Measurements from ENCODE around the gene TMPO. TPM values are rescaled to one million over a fixed set of nuclear protein-coding genes. Genes with fewer than 3 reads are reported as not detected.
"Not testable (repeated sequence)": the region's sequence is repeated elsewhere in the genome, so short reads cannot be mapped to it uniquely, and the experiment has no call there.

Gene TMPO, protein sequence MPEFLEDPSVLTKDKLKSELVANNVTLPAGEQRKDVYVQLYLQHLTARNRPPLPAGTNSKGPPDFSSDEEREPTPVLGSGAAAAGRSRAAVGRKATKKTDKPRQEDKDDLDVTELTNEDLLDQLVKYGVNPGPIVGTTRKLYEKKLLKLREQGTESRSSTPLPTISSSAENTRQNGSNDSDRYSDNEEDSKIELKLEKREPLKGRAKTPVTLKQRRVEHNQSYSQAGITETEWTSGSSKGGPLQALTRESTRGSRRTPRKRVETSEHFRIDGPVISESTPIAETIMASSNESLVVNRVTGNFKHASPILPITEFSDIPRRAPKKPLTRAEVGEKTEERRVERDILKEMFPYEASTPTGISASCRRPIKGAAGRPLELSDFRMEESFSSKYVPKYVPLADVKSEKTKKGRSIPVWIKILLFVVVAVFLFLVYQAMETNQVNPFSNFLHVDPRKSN
- 11.8 TPM for total RNA-seq
- long read RNA-seq, full-length matches to known transcripts = 14 of 19 reads
- long read RNA-seq, partial matches to known transcripts = 3 of 19 reads
- long read RNA-seq, other reads (novel, unspliced or antisense) = 2 of 19 reads

- intact Hi-C loops (cut with DNase I) = loop anchor here (2.0 to 10.0 kb wide), 3 partner anchors 25 to 129 kb away; partner anchors contain the start of genes APAF1 and IKBIP
- peak; percentile 96 for DNase-seq (ENCODE audit: low spot score)
Measured at GRCh38 chr12:98515287-98516110, at the start of gene TMPO. Gene TMPO, plus strand, starts transcription at chr12:98515590. Its CDS starts 278 bp downstream, at chr12:98515868.

GRCh38 chr12:98465950-98466602, 49.3 kb upstream of the TMPO start:
- intact Hi-C loops (cut with DNase I) = no loop called here
- DNase-seq (ENCODE audit: low spot score) = no peak

- intact Hi-C loops (cut with DNase I) = no loop called here
- DNase-seq (ENCODE audit: low spot score) = no peak
Measured at GRCh38 chr12:98466640-98467400, 48.6 kb upstream of the TMPO start.

DNA sequence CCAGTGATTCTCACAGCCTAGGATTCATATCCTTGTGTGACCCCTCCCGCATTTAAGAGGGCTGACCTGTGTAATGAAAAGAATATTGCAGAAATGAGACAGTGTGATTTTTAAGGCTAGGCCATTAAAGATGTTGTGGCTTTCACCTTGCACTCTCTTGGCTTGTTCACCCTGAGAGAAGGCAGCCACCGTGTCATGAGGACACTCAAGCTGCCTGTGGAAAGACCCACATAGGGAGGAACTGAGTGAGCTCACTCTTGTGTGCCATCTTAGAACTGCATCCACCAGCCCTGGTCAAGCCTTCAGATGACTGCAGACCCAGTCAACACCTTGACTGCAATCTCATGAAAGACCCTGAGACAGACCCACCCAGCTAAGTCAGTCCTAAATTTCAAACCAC, 46.3 kb upstream of the TMPO start:
- DNase-seq (ENCODE audit: low spot score) = no peak
- intact Hi-C loops (cut with DNase I) = no loop called here

- DNase-seq (ENCODE audit: low spot score) = no peak
- intact Hi-C loops (cut with DNase I) = no loop called here
Measured at GRCh38 chr12:98470469-98471082, 44.8 kb upstream of the TMPO start.

- DNase-seq (ENCODE audit: low spot score) = no peak
- intact Hi-C loops (cut with DNase I) = no loop called here
Measured at GRCh38 chr12:98471085-98471484, 44.3 kb upstream of the TMPO start.

- intact Hi-C loops (cut with DNase I) = no loop called here
Measured at GRCh38 chr12:98475565-98475908, 39.9 kb upstream of the TMPO start.

GRCh38 chr12:98478606-98479005, 36.8 kb upstream of the TMPO start:
- intact Hi-C loops (cut with DNase I) = no loop called here

More at GRCh38 chr12:98475565-98475908, 39.9 kb upstream of the TMPO start:
- DNase-seq (ENCODE audit: low spot score) = no peak

GRCh38 chr12:98483621-98484503, 31.5 kb upstream of the TMPO start:
- DNase-seq (ENCODE audit: low spot score) = no peak
- intact Hi-C loops (cut with DNase I) = no loop called here

More at GRCh38 chr12:98478606-98479005, 36.8 kb upstream of the TMPO start:
- DNase-seq (ENCODE audit: low spot score) = no peak

DNA sequence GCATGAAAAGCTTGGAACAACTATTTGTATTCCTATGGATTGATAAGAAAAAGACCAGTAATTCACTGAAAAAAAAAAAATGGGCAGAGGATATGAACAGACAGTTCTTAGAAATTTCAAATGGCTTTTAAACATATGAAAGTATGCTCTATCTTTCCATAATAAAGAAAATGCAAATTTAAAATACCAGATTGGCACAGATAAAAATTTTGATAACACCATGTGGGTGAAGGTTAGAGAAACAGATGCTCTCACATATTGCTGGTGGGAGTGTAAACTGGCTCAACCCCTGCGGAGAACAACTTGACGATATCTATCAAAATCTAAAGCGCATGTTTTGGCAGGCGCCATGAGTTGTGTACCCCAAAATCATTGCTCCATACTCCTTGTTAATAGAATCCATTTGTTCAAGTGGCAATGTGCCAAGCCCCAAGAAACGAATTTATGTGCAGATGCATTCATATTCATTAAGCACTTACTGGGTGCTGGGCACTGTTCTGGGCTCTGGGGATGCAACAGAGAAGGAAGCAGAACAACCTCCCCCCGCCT, 29.5 kb upstream of the TMPO start:
- intact Hi-C loops (cut with DNase I) = loop anchor here (5.0 kb wide), 1 partner anchor 64 kb away; no protein-coding TSS in a partner anchor

DNA sequence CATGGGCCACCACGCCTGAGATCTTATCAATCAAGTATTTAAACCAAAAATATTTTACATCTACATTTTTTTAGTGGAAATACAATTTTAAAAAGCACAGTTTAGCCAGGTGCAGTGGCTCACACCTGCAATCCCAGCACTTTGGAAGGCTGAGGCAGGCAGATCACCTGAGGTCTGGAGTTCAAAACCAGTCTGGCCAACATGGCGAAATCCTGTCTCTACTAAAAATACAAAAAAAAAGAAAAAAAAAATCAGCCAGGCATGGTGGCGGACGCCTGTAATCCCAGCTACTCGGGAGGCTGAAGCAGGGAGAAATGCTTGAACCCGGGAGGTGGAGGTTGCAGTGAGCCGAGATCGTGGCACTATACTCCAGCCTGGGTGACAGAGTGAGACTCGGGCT, 27.0 kb upstream of the TMPO start:
- intact Hi-C loops (cut with DNase I) = loop anchor here (5.0 kb wide), 1 partner anchor 66 kb away; no protein-coding TSS in a partner anchor
- DNase-seq (ENCODE audit: low spot score) = not testable (repeated sequence)

More for the DNA sequence above, 29.5 kb upstream of the TMPO start:
- DNase-seq (ENCODE audit: low spot score) = no peak

- no peak for DNase-seq (ENCODE audit: low spot score)
- intact Hi-C loops (cut with DNase I) = loop anchor here (5.0 kb wide), 1 partner anchor 67 kb away; no protein-coding TSS in a partner anchor
Measured at GRCh38 chr12:98489176-98489575, 26.2 kb upstream of the TMPO start.

- DNase-seq (ENCODE audit: low spot score) = peak; percentile 93
- intact Hi-C loops (cut with DNase I) = loop anchor here (2.0 kb wide), 1 partner anchor 24 kb away; the partner anchor contains the start of gene TMPO
Measured at GRCh38 chr12:98490501-98491453, 24.6 kb upstream of the TMPO start.

DNA sequence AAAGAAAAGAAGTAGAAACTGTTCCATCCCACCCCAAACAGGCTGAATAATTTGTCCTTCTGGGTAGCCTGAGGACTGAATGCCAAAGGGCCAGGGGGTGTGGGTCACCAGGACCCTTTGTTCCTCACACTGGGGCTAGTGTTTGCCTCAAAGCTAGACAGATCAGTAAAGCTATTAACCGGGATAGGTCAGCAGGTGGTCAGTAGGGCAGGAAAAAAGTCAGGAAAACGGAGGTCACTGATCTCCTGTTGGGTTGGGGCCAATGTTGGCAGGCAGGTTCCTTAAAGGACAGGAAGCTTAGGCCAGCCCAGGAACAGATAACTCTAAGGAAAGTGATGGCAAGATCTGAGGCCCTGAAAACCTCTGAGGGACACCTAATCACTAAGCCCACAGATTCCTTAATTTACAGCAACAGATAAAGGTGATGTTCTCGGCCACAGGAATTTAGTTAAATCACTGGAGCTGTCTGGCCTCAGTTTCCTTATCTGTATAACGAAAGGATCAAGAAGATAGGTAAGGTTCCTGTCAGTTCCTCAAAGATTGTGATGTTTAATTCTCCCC, 22.7 kb upstream of the TMPO start:
- intact Hi-C loops (cut with DNase I) = no loop called here
- DNase-seq (ENCODE audit: low spot score) = no peak

DNA sequence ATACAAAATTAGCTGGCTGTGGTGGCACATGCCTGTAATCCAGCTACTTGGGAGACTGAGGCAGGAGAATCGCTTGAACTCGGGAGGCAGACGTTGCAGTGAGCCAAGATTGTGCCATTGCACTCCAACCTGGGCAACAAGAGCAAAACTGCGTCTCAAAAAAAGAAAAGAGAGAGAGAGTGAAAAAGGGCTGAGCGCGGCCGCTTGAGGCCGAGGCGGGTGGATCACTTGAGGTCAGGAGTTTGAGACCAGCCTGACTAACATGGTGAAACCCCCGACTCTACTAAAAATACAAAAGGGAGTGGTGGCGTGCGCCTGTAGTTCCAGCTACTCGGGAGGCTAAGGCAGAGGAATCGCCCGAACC, 14.1 kb upstream of the TMPO start:
- intact Hi-C loops (cut with DNase I); DNase-seq (ENCODE audit: low spot score): not testable (repeated sequence)

GRCh38 chr12:98503342-98503591, 12.1 kb upstream of the TMPO start:
- intact Hi-C loops (cut with DNase I) = no loop called here
- peak; percentile 91 for DNase-seq (ENCODE audit: low spot score)
